ENCODE data around the gene PNLIPRP1.

Gene PNLIPRP1

DNA sequence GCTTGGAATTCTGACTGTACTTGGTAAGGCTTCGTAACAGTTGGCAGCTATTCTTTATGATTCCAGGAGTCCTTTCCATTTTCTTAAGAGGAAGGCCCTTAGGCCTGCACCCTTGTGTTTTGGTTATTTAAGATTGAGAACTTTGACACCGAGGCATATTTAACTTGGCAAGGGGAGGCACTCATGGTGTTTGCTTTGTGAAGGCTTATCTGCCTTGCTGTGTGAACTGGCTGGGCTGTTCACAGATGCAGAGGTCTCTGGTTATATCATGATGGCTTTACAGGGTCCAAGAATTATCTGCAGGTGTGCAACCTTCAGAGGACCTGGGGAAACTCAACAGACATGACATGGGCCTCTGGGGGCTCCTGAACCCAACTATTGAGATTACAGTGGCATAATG lies 833 bp upstream of the PNLIPRP1 start:
- Histone ChIP-seq H2AFZ (ENCODE audit: low read depth, low read length, severe bottlenecking) (no peak overlapping the region), H3K27me3 (ENCODE audit: low read length) (no peaks in the 10 kb centered on the region), H3F3A (ENCODE audit: insufficient read depth) (no peaks in the 10 kb centered on the region), H4K20me1 (ENCODE audit: low read depth, low read length) (no peaks in the 10 kb centered on the region), H3K9ac (ENCODE audit: low read length) (no peak overlapping the region), H3K4me3 (ENCODE audit: insufficient read depth, low read length, poor library complexity, severe bottlenecking) (no peak overlapping the region), H3K27ac (ENCODE audit: low read depth, low read length) (no peak overlapping the region), H3K9me3 (ENCODE audit: insufficient read depth, low read length) (no peaks in the 10 kb centered on the region), H3K4me2 (ENCODE audit: low read depth, low read length, poor library complexity, severe bottlenecking) (no peak overlapping the region), H3K79me2 (ENCODE audit: insufficient read depth, low read length) (no peaks in the 10 kb centered on the region), H3K36me3 (ENCODE audit: low read length) (no peaks in the 10 kb centered on the region), H3K9me2 (replicated peaks; ENCODE audit: insufficient read depth, low read length) (no peaks in the 10 kb centered on the region)
- TF ChIP-seq EZH2phosphoT487 (conservative IDR thresholded peaks at IDR 0.05; ENCODE audit: low read length): no peak
- TF ChIP-seq, protein P1, sequence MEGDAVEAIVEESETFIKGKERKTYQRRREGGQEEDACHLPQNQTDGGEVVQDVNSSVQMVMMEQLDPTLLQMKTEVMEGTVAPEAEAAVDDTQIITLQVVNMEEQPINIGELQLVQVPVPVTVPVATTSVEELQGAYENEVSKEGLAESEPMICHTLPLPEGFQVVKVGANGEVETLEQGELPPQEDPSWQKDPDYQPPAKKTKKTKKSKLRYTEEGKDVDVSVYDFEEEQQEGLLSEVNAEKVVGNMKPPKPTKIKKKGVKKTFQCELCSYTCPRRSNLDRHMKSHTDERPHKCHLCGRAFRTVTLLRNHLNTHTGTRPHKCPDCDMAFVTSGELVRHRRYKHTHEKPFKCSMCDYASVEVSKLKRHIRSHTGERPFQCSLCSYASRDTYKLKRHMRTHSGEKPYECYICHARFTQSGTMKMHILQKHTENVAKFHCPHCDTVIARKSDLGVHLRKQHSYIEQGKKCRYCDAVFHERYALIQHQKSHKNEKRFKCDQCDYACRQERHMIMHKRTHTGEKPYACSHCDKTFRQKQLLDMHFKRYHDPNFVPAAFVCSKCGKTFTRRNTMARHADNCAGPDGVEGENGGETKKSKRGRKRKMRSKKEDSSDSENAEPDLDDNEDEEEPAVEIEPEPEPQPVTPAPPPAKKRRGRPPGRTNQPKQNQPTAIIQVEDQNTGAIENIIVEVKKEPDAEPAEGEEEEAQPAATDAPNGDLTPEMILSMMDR (IDR thresholded peaks at IDR 0.05; ENCODE audit: insufficient read depth, low read length, poor library complexity, severe bottlenecking): no peak

GRCh38 chr10:116593139-116593740 lies 2.5 kb downstream of the PNLIPRP1 start:
- TF ChIP-seq, protein P1 (IDR thresholded peaks at IDR 0.05; ENCODE audit: insufficient read depth, low read length, poor library complexity, severe bottlenecking): no peak
- TF ChIP-seq EZH2phosphoT487 (conservative IDR thresholded peaks at IDR 0.05; ENCODE audit: low read length): no peak
- Histone ChIP-seq H3K36me3 (ENCODE audit: low read length) (no peaks in the 10 kb centered on the region), H3K9me3 (ENCODE audit: insufficient read depth, low read length) (no peaks in the 10 kb centered on the region), H3K27ac (ENCODE audit: low read depth, low read length) (no peak overlapping the region), H4K20me1 (ENCODE audit: low read depth, low read length) (no peaks in the 10 kb centered on the region), H3K79me2 (ENCODE audit: insufficient read depth, low read length) (no peaks in the 10 kb centered on the region), H2AFZ (ENCODE audit: low read depth, low read length, severe bottlenecking) (no peak overlapping the region), H3K9ac (ENCODE audit: low read length) (no peak overlapping the region), H3K4me3 (ENCODE audit: insufficient read depth, low read length, poor library complexity, severe bottlenecking) (no peak overlapping the region), H3K27me3 (ENCODE audit: low read length) (no peaks in the 10 kb centered on the region), H3K4me2 (ENCODE audit: low read depth, low read length, poor library complexity, severe bottlenecking) (no peak overlapping the region), H3F3A (ENCODE audit: insufficient read depth) (no peaks in the 10 kb centered on the region), H3K9me2 (replicated peaks; ENCODE audit: insufficient read depth, low read length) (no peaks in the 10 kb centered on the region)

DNA sequence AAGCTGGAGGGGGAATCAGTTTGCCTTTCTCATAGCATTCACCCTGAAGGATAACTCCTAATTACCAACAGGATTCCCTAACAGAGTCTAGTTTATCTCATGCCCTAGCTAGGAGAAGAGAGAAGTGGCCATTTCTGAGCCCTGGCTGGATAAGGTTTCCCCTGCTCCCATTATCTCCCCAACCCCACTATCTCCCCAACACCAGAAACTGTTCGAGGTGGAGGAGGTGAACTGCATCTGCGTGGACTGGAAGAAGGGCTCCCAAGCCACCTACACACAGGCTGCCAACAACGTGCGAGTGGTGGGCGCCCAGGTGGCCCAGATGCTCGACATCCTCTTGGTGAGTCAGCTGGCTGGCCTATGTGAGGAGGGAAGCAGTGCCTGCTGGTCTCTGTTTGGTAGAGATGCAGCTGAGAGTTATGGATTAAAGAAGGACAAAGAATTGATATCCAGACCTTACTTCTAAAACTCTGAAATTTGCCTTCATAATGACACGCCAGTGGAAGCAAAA lies 3.8 kb downstream of the PNLIPRP1 start:
- H3K9me2 ChIP-seq (replicated peaks; ENCODE audit: insufficient read depth, low read length): no peaks in the 10 kb centered on the region
- H3F3A ChIP-seq (ENCODE audit: insufficient read depth): no peaks in the 10 kb centered on the region
- no peak for TF ChIP-seq EZH2phosphoT487 (conservative IDR thresholded peaks at IDR 0.05; ENCODE audit: low read length)
- TF ChIP-seq, protein P1 (IDR thresholded peaks at IDR 0.05; ENCODE audit: insufficient read depth, low read length, poor library complexity, severe bottlenecking): no peak
- H3K79me2 ChIP-seq (ENCODE audit: insufficient read depth, low read length): no peaks in the 10 kb centered on the region
- H3K9me3 ChIP-seq (ENCODE audit: insufficient read depth, low read length): no peaks in the 10 kb centered on the region
- no peak overlapping the region for H3K9ac ChIP-seq (ENCODE audit: low read length)
- H3K27me3 ChIP-seq (ENCODE audit: low read length): no peaks in the 10 kb centered on the region
- no peak overlapping the region for H3K4me3 ChIP-seq (ENCODE audit: insufficient read depth, low read length, poor library complexity, severe bottlenecking)
- no peaks in the 10 kb centered on the region for H3K36me3 ChIP-seq (ENCODE audit: low read length)
- no peak overlapping the region for H3K4me2 ChIP-seq (ENCODE audit: low read depth, low read length, poor library complexity, severe bottlenecking)
- no peak overlapping the region for H3K27ac ChIP-seq (ENCODE audit: low read depth, low read length)
- no peaks in the 10 kb centered on the region for H4K20me1 ChIP-seq (ENCODE audit: low read depth, low read length)
- no peak overlapping the region for H2AFZ ChIP-seq (ENCODE audit: low read depth, low read length, severe bottlenecking)

Data from SU-DHL-6 (cell line).